Nephron progenitor cell (in vitro differentiated cells): ENCODE results near the gene CHD6.

Source experiments
- DNase-seq: peaks from one replicate; pipeline ENCODE4 v3.0.0; 2021
- H3K27ac Mint-ChIP-seq: 2 replicates; pipeline ENCODE4 v1.8.0; 2021; ENCODE audit warnings: mild to moderate bottlenecking, moderate library complexity, mixed read lengths
- H3K27me3 Mint-ChIP-seq: 2 replicates; pipeline ENCODE4 v1.8.0; 2021; ENCODE audit warnings: mild to moderate bottlenecking, low read depth, mixed read lengths; ENCODE audit not compliant: poor library complexity
- H3K36me3 Mint-ChIP-seq: 2 replicates; pipeline ENCODE4 v1.8.0; 2021; ENCODE audit warnings: low read depth, mixed read lengths
- H3K4me1 Mint-ChIP-seq: 2 replicates; pipeline ENCODE4 v1.8.0; 2021; ENCODE audit warnings: mixed read lengths
- H3K4me3 Mint-ChIP-seq: 2 replicates; pipeline ENCODE4 v1.8.0; 2021; ENCODE audit warnings: mild to moderate bottlenecking, moderate library complexity, mixed read lengths
- H3K9me3 Mint-ChIP-seq: 2 replicates; pipeline ENCODE4 v1.8.0; 2021; ENCODE audit warnings: mild to moderate bottlenecking, moderate library complexity, mixed read lengths
- TF ChIP-seq, protein P1 (sequence below): fragments of 200-600 bp; sonication (generic); IDR thresholded peaks from 2 replicates; pipeline ENCODE4 v1.5.0; 2021; ENCODE audit warnings: antibody characterized with exemption

Gene CHD6

GRCh38 chr20:41405436-41405835 is 212.7 kb downstream of the CHD6 start:
- Mint-ChIP-seq H3K27ac (no peak overlapping the region), H3K4me3 (no peak overlapping the region), H3K4me1 (peaks cover 37% of the 10 kb centered on the region), H3K27me3 (no peaks in the 10 kb centered on the region), H3K9me3 (no peaks in the 10 kb centered on the region), H3K36me3 (peaks cover 63% of the 10 kb centered on the region)
- TF ChIP-seq, protein P1, sequence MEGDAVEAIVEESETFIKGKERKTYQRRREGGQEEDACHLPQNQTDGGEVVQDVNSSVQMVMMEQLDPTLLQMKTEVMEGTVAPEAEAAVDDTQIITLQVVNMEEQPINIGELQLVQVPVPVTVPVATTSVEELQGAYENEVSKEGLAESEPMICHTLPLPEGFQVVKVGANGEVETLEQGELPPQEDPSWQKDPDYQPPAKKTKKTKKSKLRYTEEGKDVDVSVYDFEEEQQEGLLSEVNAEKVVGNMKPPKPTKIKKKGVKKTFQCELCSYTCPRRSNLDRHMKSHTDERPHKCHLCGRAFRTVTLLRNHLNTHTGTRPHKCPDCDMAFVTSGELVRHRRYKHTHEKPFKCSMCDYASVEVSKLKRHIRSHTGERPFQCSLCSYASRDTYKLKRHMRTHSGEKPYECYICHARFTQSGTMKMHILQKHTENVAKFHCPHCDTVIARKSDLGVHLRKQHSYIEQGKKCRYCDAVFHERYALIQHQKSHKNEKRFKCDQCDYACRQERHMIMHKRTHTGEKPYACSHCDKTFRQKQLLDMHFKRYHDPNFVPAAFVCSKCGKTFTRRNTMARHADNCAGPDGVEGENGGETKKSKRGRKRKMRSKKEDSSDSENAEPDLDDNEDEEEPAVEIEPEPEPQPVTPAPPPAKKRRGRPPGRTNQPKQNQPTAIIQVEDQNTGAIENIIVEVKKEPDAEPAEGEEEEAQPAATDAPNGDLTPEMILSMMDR = no peak
- no peak for DNase-seq

DNA sequence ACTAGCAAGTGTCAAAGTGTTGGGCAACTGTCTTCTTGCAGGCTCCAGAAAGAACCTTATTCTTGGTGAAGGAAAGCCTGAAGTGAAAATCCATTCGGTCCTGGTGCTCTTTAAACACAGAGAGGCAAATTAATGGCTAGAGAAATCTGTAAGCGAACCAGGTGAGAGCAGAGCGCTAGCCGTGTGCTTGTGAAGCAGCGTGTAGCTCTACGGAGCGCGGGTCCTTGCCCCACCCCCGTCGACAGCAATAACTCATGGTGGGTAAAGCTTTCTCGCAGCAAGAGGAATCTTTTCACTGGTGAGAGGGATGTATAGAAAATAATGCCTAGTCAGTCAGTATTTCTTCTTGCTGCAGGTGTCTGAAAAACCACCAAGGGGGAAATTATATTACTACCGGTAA is 214.6 kb downstream of the CHD6 start:
- DNase-seq = peak; percentile 38
- no peak overlapping the region for H3K27ac Mint-ChIP-seq
- H3K27me3 Mint-ChIP-seq = no peaks in the 10 kb centered on the region
- TF ChIP-seq, protein P1 = no peak
- peaks cover 48% of the 10 kb centered on the region for H3K36me3 Mint-ChIP-seq
- peaks cover 29% of the 10 kb centered on the region for H3K4me1 Mint-ChIP-seq
- H3K4me3 Mint-ChIP-seq = no peak overlapping the region
- H3K9me3 Mint-ChIP-seq = no peaks in the 10 kb centered on the region

DNA sequence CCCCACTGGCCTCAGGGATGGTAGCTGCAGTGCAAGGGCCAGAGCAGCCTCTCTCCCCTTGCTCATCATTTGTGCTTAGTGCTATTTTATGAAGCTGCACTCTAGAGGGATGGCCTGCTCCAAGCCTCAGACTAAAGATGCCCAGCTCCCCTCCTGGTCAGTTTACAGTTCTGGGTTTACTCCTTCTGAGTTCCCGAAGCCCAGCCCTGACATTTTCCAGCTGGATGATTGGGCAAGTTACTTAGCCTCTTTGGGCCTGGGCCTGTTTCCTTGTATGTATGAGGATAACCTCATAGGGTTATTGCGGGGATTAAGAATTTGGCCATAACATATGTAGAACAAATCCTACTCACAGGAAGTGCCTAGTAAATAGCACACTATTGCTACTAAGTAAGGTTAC is 219.8 kb downstream of the CHD6 start:
- no peak for DNase-seq
- no peaks in the 10 kb centered on the region for H3K9me3 Mint-ChIP-seq
- H3K4me3 Mint-ChIP-seq = no peak overlapping the region
- peaks cover 33% of the 10 kb centered on the region for H3K4me1 Mint-ChIP-seq
- H3K27ac Mint-ChIP-seq = no peak overlapping the region
- H3K27me3 Mint-ChIP-seq = no peaks in the 10 kb centered on the region
- H3K36me3 Mint-ChIP-seq = peaks cover 11% of the 10 kb centered on the region
- TF ChIP-seq, protein P1 = no peak

DNA sequence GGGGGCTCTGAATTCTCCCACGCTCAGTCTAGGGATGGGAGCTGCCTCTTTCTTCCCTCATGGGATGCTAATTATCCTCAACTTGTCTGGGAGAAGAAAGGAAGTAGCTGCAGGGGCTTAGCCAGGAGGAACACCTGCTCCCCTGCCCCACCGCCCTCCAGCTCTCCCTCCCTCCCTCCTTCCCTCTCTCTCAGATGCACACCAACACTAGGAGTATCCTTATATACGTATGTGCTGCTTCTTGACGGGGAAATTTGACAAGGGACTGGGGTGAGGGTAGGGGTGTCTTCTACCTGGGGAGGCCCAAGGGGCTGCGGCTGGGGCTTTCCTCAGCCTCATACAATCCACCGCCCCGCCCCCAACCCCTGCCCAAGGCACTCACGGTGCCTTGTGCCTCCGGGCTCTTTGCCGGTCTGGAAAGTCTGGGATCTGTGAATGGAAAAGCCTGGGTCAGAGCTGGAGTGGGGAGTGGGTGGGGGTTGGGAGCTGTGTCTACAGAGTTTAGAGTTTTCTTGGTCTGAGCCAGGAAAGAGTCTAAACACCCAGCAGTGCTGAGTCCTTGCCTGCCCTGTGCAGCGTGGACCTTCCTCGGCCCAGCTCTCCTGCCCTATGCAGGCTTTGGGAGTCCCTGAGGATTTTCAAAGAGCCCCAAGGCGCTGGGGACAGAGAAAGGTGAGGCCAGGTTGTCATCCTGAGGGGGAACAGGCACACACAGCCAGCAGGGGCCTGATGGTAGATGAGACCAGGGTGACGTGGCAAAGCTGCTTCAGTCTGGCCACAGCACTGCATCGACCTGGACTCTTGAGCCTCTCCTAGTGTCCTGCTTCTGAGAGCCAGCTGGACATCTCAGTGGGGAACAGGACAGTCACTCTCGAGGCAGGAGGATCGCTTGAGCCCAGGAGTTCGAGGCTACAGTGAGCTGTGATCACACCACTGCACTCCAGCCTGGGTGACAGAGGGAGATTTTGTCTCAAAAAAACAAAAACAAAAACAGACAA is 222.2 kb downstream of the CHD6 start:
- H3K4me1 Mint-ChIP-seq = peaks cover 42% of the 10 kb centered on the region
- peaks cover 7% of the 10 kb centered on the region for H3K27me3 Mint-ChIP-seq
- H3K27ac Mint-ChIP-seq = no peak overlapping the region
- H3K4me3 Mint-ChIP-seq = no peak overlapping the region
- TF ChIP-seq, protein P1 = no peak
- DNase-seq = no peak
- no peaks in the 10 kb centered on the region for H3K36me3 Mint-ChIP-seq
- no peaks in the 10 kb centered on the region for H3K9me3 Mint-ChIP-seq

DNA sequence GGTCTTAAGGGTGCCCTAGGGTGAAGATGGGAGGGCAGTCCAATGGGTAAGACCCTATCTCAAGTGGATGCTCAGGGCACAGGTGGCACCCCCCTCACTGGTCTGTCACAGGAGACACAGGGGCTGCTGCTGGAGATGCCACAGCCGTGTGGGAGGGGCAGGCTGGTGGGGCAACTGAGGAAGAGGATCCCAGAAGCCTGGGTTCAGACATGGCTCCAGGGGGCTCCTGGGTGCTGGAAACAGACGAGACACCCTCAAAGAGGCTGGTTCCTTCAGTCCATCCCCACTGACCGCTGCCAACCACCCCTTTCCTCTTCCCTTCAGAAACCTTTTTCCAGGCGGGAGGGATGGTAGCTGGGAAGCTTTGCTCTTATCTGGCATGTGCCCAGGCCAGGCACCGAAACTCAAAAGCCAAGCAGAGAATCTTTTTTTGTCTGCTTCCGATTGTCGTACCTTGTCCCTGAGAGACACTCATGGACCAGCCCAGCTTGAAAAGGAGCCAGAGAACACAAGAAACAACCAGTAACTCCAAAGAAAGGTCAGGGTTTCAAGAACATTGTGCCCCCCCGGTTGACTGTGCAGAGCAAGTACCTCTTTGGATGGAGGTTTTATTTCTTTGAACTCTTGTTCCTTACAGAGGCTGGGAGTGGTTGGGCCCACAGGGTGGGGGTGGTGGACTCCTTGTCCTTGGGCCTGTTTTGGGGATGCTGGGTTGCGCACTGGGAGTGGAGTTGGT is 223.1 kb downstream of the CHD6 start:
- no peak for DNase-seq
- H3K27ac Mint-ChIP-seq = no peak overlapping the region
- H3K36me3 Mint-ChIP-seq = no peaks in the 10 kb centered on the region
- H3K4me1 Mint-ChIP-seq = peaks cover 42% of the 10 kb centered on the region
- no peak overlapping the region for H3K4me3 Mint-ChIP-seq
- TF ChIP-seq, protein P1 = no peak
- H3K27me3 Mint-ChIP-seq = peaks cover 7% of the 10 kb centered on the region
- H3K9me3 Mint-ChIP-seq = no peaks in the 10 kb centered on the region
